Testis (tissue), 2 donors: Measurements from ENCODE around the gene XYLT1.

ENCODE experiments used
- POLR2A ChIP-seq: fragments of 450-650 bp; IDR thresholded peaks from one replicate; pipeline ENCODE4 v1.6.1; 2017; ENCODE audit warnings: antibody characterized with exemption, mild to moderate bottlenecking, moderate library complexity
- TF ChIP-seq, protein P1 (sequence below), 3 experiments: fragments of 450-650 bp in 2 of 3; fragments of 200-600 bp in 1 of 3; sonication (generic) in 1 of 3; IDR thresholded peaks; one replicate each; pipeline ENCODE4 v1.5.1; 2016 to 2019; ENCODE audit warnings: antibody characterized with exemption in 3 of 3, mild to moderate bottlenecking in 2 of 3, moderate library complexity in 1 of 3

DNA sequence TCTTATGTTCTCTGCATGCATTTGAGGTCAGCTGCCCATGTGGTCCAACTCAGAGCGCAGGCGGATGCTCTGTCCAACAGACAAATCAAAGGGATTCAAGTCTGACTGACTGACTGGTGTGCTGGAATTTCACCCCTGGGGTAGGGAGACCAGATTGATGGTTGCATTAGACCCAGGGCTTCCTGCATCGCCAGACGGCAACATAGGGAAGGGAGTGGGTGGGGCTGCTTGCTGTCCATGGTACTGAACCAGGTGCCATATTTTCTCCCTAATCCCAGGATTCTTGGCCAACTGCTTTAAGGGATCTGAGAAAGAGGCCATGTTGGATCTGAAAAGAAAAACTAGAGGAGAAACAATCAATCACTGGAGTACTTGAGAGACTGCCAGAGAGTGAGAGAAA is 332.0 kb downstream of the XYLT1 start:
- TF ChIP-seq, protein P1, sequence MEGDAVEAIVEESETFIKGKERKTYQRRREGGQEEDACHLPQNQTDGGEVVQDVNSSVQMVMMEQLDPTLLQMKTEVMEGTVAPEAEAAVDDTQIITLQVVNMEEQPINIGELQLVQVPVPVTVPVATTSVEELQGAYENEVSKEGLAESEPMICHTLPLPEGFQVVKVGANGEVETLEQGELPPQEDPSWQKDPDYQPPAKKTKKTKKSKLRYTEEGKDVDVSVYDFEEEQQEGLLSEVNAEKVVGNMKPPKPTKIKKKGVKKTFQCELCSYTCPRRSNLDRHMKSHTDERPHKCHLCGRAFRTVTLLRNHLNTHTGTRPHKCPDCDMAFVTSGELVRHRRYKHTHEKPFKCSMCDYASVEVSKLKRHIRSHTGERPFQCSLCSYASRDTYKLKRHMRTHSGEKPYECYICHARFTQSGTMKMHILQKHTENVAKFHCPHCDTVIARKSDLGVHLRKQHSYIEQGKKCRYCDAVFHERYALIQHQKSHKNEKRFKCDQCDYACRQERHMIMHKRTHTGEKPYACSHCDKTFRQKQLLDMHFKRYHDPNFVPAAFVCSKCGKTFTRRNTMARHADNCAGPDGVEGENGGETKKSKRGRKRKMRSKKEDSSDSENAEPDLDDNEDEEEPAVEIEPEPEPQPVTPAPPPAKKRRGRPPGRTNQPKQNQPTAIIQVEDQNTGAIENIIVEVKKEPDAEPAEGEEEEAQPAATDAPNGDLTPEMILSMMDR (IDR thresholded peaks at IDR 0.05), result no peak
- no peak for TF ChIP-seq POLR2A
